Measurements from ENCODE around the gene PFAS.

- TF ChIP-seq CTCF (IDR thresholded peaks at IDR 0.05; ENCODE audit: low read length) (no peak), EZH2 (IDR thresholded peaks at IDR 0.05; ENCODE audit: borderline replicate concordance, low read length) (no peak)
These were observed at the start of gene PFAS for GRCh38 chr17:8248751-8249607.
